ENCODE measurements around the gene TBC1D10A. TPM values are rescaled to one million over a fixed set of nuclear protein-coding genes. Genes with fewer than 3 reads are reported as not detected.
A peak's percentile ranks its signal among the peaks of the same experiment; 100 is the strongest.

TBC1D10A gene
- 12.7 TPM for polyA plus RNA-seq (2012; ENCODE audit: low read depth, missing spikeins)

DNA sequence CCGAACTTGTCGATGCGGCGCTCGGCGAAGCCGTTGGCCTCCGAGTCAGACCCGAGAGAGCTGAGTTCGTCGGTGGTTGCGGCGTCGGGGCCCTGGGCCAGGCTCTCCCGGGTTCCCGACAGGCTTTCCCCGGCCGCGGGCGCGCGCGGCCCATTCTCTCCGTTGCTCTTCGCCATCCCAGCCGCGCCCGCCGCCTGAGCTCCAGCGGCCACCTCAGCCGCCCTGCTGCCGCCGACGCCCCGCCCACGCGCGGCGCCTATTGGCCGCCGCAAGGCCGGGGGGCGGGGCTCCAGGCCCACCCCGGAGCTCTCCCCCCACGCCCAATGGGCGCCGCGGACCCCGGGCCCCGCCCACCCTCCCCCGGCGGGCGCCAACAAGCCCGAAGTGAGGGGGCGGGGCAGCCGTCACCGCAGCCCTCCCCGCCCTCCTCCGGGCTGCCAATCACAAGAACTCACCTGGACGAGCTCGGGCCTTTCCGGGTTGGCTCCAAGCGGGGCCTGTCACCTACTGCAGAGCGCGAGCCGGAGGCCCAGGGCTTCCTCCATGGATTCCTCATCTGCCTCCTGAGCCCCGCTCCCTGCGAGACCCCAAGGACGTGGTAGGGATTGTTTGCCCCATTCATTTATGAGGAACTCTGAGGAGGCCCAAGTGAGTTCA is at the start of gene TBC1D10A:
Gene TBC1D10A (minus strand): TSS at position 236 of the 657 bp plus-strand sequence. CDS start 60 bp downstream, at position 176.
- TF ChIP-seq TAF1 (IDR thresholded peaks at IDR 0.05; ENCODE audit: low read depth, low read length) (0 out of 2 replicates have a peak, but pooled peaks have one; percentile 3), POU2F2 (IDR thresholded peaks at IDR 0.05; ENCODE audit: low read depth, low read length) (peak; percentile 77), POLR2AphosphoS5 (IDR thresholded peaks at IDR 0.05; ENCODE audit: low read depth, low read length) (peak; percentile 80), SPI1 (IDR thresholded peaks at IDR 0.05; ENCODE audit: low read depth, low read length) (0 out of 2 replicates have a peak, but pooled peaks have one; percentile 3), PAX5 (IDR thresholded peaks at IDR 0.05; ENCODE audit: insufficient read depth, low read length, severe bottlenecking) (no peak), POLR2A (IDR thresholded peaks at IDR 0.05; ENCODE audit: low read depth, low read length) (peak; percentile 75)
- DNase-seq (ENCODE audit: insufficient read length, low spot score) (peak; percentile 100), FAIRE-seq (peak; percentile 98)

DNA sequence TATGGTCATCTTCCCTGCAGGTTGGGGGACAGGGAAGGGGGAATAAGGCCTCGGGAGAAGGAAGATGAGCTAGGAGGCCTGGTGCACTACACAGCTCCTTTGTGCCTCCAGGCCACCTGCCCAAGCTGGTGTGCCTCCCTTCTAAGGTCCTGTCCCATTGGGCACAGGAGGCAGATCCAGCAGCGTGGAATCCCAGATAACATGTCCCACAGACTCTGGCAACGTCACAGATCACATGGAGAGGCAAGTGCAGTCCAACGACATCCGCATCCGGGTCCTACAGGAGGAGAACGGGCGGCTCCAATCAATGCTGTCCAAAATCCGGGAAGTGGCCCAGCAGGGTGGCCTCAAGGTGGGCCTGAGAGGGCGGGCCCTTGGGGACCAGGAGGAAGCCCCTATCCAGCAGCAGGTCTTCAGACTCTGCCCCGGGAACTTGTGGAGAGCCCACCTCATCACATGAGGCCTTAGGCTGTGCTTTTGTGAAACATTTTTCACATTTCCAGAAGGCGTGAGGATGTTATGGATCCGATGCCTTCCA is 48.6 kb upstream of the TBC1D10A start:
- no peak for FAIRE-seq

DNA sequence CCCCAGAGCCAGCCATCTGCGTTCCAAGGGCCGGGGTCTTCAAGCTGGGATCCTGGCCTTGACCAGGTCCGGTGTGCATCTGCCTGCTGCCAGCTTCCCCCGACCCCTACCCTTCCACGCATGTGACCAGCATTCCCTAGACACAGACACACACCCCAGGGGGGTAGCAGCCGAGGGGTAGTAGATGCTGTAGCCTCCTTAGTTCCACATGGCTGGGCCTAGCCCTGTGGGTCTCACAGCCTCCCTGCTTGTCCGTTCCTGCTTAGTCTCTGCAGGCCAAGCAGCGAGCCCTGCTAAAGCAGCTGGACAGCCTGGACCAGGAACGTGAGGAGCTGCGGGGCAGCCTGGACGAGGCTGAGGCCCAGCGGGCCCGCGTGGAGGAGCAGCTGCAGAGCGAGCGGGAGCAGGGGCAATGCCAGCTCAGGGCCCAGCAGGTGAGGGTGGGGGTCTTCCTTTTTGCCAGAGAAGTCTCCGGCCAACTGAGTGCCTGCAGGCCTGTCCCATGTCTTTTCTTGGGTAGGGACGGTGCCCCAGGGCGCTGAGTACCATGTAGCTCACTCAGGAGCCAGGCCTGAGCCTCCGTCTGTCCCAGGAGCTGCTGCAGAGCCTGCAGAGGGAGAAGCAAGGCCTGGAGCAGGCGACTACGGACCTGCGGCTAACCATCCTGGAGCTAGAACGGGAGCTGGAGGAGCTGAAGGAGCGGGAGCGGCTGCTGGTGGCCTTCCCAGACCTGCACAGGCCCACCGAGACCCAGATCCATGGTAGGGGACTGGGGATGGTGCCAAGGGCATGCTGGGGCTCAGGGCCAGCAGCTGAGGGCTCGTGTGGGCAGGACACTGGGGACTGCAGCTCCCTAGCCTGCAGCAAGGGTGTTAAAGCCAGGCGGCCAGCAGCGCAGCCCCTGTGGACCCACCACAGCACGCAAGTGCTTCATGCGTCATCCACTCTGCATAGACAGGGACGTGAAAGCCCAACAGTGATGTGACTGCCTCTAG is 46.9 kb upstream of the TBC1D10A start:
- DNase-seq (ENCODE audit: insufficient read length, low spot score), result no peak
- FAIRE-seq, result no peak
- TF ChIP-seq SPI1 (IDR thresholded peaks at IDR 0.05; ENCODE audit: low read depth, low read length) (no peak), TAF1 (IDR thresholded peaks at IDR 0.05; ENCODE audit: low read depth, low read length) (no peak), POU2F2 (IDR thresholded peaks at IDR 0.05; ENCODE audit: low read depth, low read length) (no peak), PAX5 (IDR thresholded peaks at IDR 0.05; ENCODE audit: insufficient read depth, low read length, severe bottlenecking) (no peak), POLR2A (IDR thresholded peaks at IDR 0.05; ENCODE audit: low read depth, low read length) (no peak), POLR2AphosphoS5 (IDR thresholded peaks at IDR 0.05; ENCODE audit: low read depth, low read length) (no peak)

More for the DNA sequence above, 48.6 kb upstream of the TBC1D10A start:
- no peak for TF ChIP-seq POLR2AphosphoS5 (IDR thresholded peaks at IDR 0.05; ENCODE audit: low read depth, low read length)
- no peak for TF ChIP-seq POU2F2 (IDR thresholded peaks at IDR 0.05; ENCODE audit: low read depth, low read length)
- no peak for TF ChIP-seq TAF1 (IDR thresholded peaks at IDR 0.05; ENCODE audit: low read depth, low read length)
- no peak for TF ChIP-seq SPI1 (IDR thresholded peaks at IDR 0.05; ENCODE audit: low read depth, low read length)
- no peak for TF ChIP-seq PAX5 (IDR thresholded peaks at IDR 0.05; ENCODE audit: insufficient read depth, low read length, severe bottlenecking)
- no peak for TF ChIP-seq POLR2A (IDR thresholded peaks at IDR 0.05; ENCODE audit: low read depth, low read length)
- DNase-seq (ENCODE audit: insufficient read length, low spot score), result no peak

- DNase-seq (ENCODE audit: insufficient read length, low spot score) (no peak), FAIRE-seq (no peak)
- TF ChIP-seq POU2F2 (IDR thresholded peaks at IDR 0.05; ENCODE audit: low read depth, low read length) (no peak), POLR2A (IDR thresholded peaks at IDR 0.05; ENCODE audit: low read depth, low read length) (no peak), POLR2AphosphoS5 (IDR thresholded peaks at IDR 0.05; ENCODE audit: low read depth, low read length) (no peak), PAX5 (IDR thresholded peaks at IDR 0.05; ENCODE audit: insufficient read depth, low read length, severe bottlenecking) (no peak), SPI1 (IDR thresholded peaks at IDR 0.05; ENCODE audit: low read depth, low read length) (no peak), TAF1 (IDR thresholded peaks at IDR 0.05; ENCODE audit: low read depth, low read length) (no peak)
These were observed 46.2 kb upstream of the TBC1D10A start for GRCh38 chr22:30372915-30373314.

GRCh38 chr22:30371981-30372380 is 45.2 kb upstream of the TBC1D10A start:
- DNase-seq (ENCODE audit: insufficient read length, low spot score) (no peak), FAIRE-seq (no peak)
- no peak for TF ChIP-seq POLR2AphosphoS5 (IDR thresholded peaks at IDR 0.05; ENCODE audit: low read depth, low read length)
- no peak for TF ChIP-seq POLR2A (IDR thresholded peaks at IDR 0.05; ENCODE audit: low read depth, low read length)
- no peak for TF ChIP-seq PAX5 (IDR thresholded peaks at IDR 0.05; ENCODE audit: insufficient read depth, low read length, severe bottlenecking)
- no peak for TF ChIP-seq POU2F2 (IDR thresholded peaks at IDR 0.05; ENCODE audit: low read depth, low read length)
- TF ChIP-seq TAF1 (IDR thresholded peaks at IDR 0.05; ENCODE audit: low read depth, low read length), result no peak
- no peak for TF ChIP-seq SPI1 (IDR thresholded peaks at IDR 0.05; ENCODE audit: low read depth, low read length)

DNA sequence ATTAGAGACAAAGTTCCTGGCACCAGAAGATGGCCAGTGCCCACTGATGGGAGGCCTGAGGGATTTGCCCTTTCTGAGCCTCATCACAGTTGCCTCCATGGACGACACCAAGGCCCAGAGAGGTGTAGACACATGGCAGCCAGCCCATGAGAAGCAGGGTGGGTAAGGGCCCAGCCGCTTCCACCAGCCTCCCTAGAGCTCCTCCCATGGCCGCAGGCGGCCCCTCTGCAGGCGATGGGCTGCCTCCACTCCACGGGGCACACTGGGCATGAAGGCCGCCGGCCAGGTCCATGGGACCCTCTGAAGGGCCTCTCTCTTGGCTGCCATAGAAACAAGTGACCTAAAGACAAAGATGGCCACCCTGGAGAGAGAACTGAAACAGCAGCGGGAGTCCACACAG is 44.6 kb upstream of the TBC1D10A start:
- FAIRE-seq, result no peak
- TF ChIP-seq POU2F2 (IDR thresholded peaks at IDR 0.05; ENCODE audit: low read depth, low read length) (no peak), POLR2A (IDR thresholded peaks at IDR 0.05; ENCODE audit: low read depth, low read length) (no peak), SPI1 (IDR thresholded peaks at IDR 0.05; ENCODE audit: low read depth, low read length) (no peak), PAX5 (IDR thresholded peaks at IDR 0.05; ENCODE audit: insufficient read depth, low read length, severe bottlenecking) (no peak), POLR2AphosphoS5 (IDR thresholded peaks at IDR 0.05; ENCODE audit: low read depth, low read length) (no peak), TAF1 (IDR thresholded peaks at IDR 0.05; ENCODE audit: low read depth, low read length) (no peak)
- DNase-seq (ENCODE audit: insufficient read length, low spot score), result no peak

- FAIRE-seq (no peak), DNase-seq (ENCODE audit: insufficient read length, low spot score) (no peak)
- TF ChIP-seq POU2F2 (IDR thresholded peaks at IDR 0.05; ENCODE audit: low read depth, low read length), result no peak
- TF ChIP-seq SPI1 (IDR thresholded peaks at IDR 0.05; ENCODE audit: low read depth, low read length), result no peak
- no peak for TF ChIP-seq POLR2A (IDR thresholded peaks at IDR 0.05; ENCODE audit: low read depth, low read length)
- no peak for TF ChIP-seq TAF1 (IDR thresholded peaks at IDR 0.05; ENCODE audit: low read depth, low read length)
- TF ChIP-seq PAX5 (IDR thresholded peaks at IDR 0.05; ENCODE audit: insufficient read depth, low read length, severe bottlenecking), result no peak
- TF ChIP-seq POLR2AphosphoS5 (IDR thresholded peaks at IDR 0.05; ENCODE audit: low read depth, low read length), result no peak
These were observed 44.0 kb upstream of the TBC1D10A start for GRCh38 chr22:30370641-30371230.

GRCh38 chr22:30368420-30368819 is 41.7 kb upstream of the TBC1D10A start:
- FAIRE-seq (no peak), DNase-seq (ENCODE audit: insufficient read length, low spot score) (no peak)
- no peak for TF ChIP-seq POLR2AphosphoS5 (IDR thresholded peaks at IDR 0.05; ENCODE audit: low read depth, low read length)
- TF ChIP-seq POLR2A (IDR thresholded peaks at IDR 0.05; ENCODE audit: low read depth, low read length), result no peak
- no peak for TF ChIP-seq SPI1 (IDR thresholded peaks at IDR 0.05; ENCODE audit: low read depth, low read length)
- no peak for TF ChIP-seq PAX5 (IDR thresholded peaks at IDR 0.05; ENCODE audit: insufficient read depth, low read length, severe bottlenecking)
- no peak for TF ChIP-seq TAF1 (IDR thresholded peaks at IDR 0.05; ENCODE audit: low read depth, low read length)
- no peak for TF ChIP-seq POU2F2 (IDR thresholded peaks at IDR 0.05; ENCODE audit: low read depth, low read length)

All from GM12891 (cell line).